ENCODE results near the gene VSTM2A.
"Not testable (repeated sequence)": the region's sequence is repeated elsewhere in the genome, so short reads cannot be mapped to it uniquely, and the experiment has no call there.

Gene VSTM2A, protein sequence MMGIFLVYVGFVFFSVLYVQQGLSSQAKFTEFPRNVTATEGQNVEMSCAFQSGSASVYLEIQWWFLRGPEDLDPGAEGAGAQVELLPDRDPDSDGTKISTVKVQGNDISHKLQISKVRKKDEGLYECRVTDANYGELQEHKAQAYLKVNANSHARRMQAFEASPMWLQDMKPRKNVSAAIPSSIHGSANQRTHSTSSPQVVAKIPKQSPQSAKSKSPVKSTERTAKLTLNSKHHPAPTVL

GRCh38 chr7:54541669-54542625 is at the start of gene VSTM2A:
VSTM2A (plus strand) TSS chr7:54542375; CDS start chr7:54542731, 356 bp downstream.
- DNase-seq (ENCODE audit: low read depth) = no peak

DNA sequence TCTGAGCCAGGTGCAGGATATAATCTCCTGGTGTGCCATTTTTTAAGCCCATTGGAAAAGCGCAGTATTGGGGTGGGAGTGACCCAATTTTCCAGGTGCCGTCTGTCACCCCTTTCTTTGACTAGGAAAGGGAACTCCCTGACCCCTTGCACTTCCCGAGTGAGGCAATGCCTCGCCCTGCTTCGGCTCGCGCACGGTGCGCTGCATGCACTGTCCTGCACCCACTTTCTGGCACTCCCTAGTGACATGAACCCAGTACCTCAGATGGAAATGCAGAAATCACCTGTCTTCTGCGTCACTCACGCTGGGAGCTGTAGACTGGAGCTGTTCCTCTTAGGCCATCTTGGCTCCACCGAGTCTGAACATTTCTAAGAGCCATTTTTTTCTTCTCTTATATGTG is 37.6 kb upstream of the VSTM2A start:
- not testable (repeated sequence) for DNase-seq (ENCODE audit: low read depth)

GRCh38 chr7:54529568-54529967 is 12.6 kb upstream of the VSTM2A start:
- DNase-seq (ENCODE audit: low read depth) = no peak

DNA sequence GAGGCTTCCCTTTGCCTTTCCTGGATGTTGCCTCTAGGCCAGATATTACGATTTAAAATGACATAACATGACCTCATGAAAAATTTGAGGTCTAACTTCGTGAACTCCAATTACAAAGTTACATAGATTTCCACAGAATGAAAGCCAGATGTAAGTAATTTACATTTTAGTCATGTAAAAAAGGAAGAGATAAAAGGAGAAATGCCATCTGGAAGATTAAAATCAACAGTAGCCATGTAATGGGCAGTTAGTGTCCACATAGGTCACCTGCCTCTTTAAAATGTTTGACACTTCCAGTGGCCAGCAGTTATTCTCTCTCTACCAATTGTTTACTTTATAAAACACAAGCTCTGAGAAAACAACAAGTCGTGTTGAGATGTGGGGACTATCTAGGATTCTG is 4.1 kb upstream of the VSTM2A start:
- DNase-seq (ENCODE audit: low read depth) = no peak

DNA sequence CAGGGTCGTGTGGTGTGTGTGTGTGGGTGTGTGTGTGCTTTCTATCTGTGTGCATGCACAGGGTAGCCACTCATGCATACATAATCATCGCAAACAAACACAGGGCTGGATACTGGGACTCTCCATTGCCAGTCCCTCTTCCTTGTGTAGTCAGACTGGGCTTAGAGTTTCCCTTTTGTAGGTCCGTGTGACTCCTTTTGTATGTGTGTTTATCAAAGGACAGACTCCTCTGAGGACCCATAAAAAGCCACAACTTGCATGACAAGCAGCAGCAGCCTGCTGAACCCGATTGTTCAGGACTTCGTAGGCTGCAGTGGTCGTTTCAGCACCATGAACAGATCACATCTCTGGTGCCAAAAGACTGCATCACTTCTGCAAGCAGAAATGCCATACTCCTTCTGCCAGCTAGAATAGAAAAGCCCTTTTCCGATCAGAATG is 895 bp downstream of the VSTM2A start:
- DNase-seq (ENCODE audit: low read depth) = no peak

DNA sequence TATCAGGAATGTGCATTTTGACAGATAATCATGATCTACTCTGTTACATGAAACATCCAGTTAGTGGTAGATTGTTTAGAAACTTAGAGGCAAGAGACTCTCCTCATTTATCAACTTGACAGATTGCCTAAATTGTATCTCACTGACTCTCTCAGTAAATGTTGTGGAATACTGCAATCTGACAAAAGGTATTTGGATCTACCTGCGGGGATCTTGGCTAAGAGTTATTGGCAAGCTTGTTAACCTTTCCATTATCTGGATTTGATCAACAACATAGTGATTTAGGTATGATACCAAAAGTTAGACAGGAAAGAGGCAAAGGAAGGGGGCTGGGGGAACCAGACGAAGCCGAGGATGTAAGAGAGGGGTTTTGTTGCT is 2.0 kb downstream of the VSTM2A start:
- no peak for DNase-seq (ENCODE audit: low read depth)

GRCh38 chr7:54544527-54545240 is 2.5 kb downstream of the VSTM2A start:
- no peak for DNase-seq (ENCODE audit: low read depth)

GRCh38 chr7:54545241-54545563 is 3.0 kb downstream of the VSTM2A start:
- no peak for DNase-seq (ENCODE audit: low read depth)

GRCh38 chr7:54546081-54546985 is 4.2 kb downstream of the VSTM2A start:
- DNase-seq (ENCODE audit: low read depth) = no peak

DNA sequence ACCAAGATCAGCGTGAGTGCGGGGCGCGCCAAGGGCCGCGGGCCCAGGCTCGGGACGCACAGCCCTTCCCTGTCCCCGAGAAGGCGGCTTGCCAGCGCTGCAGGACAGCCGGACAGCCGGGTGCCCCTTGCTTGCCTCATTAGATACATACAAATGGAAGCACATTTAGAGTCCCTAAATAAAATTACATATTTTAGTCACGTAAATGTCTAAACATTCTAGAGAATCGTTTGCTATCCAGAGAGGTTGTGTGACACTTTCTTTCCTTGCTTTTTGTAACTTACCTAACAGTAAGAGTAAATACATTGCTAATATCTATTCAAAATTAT is 4.8 kb downstream of the VSTM2A start:
- DNase-seq (ENCODE audit: low read depth) = no peak

DNA sequence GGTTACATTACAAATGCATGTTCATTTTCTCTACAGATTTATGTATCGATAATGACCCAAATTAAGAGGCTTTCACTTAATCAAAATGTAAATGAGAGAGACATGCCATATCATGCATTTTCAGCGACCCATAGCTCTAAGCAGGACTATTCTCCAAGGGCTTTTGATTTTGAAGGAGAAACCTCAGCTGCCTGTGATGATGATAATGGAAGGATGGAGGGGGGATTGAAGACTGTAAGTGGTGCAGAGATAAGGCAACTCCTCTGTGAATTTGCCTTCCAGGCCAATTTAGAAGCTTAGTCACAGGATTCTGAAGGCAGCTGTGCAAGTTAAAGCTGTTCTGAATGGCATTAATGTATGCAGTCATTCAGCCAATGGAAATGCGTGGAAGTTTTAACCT is 8.3 kb downstream of the VSTM2A start:
- DNase-seq (ENCODE audit: low read depth) = no peak

GRCh38 chr7:54556121-54556520 is 13.9 kb downstream of the VSTM2A start:
- no peak for DNase-seq (ENCODE audit: low read depth)

DNA sequence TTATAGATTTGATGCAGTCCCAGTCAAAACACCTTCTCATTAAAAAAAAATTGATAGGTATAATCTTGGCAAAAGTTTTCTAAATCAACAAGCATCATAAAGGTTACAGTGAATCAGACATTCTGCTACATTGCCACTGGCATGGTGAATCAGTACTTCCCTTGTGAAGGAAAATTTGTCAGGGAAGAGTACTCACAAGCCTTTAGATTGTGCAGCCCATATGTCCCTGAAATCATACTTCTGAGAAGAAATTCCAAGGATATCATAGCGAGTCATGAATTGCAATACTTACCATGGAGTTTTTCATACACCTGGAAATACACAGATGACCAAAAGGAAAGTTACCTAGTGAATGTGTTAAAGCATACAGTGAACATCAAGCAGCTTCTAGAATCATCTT is 17.2 kb downstream of the VSTM2A start:
- no peak for DNase-seq (ENCODE audit: low read depth)

- no peak for DNase-seq (ENCODE audit: low read depth)
Measured at GRCh38 chr7:54560198-54560597, 18.0 kb downstream of the VSTM2A start.

DNA sequence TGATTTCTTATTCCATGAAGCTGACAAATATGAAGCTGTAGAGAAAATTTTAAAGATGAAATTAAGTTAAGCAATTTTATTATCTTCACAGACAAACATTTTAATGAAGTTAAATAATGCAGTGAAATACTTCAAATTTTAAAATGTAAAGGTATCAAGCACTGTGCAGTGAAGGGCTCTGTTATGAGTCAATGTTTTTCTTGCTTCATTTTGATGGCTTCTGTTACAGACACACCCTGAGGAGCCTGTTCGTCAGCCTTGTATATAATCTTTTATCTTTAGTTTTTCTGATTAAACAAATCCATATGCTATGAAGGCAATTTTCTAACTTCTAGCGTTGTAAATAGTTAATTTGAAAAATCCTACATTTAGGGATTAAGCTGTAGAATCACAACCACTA is 18.5 kb downstream of the VSTM2A start:
- no peak for DNase-seq (ENCODE audit: low read depth)

DNA sequence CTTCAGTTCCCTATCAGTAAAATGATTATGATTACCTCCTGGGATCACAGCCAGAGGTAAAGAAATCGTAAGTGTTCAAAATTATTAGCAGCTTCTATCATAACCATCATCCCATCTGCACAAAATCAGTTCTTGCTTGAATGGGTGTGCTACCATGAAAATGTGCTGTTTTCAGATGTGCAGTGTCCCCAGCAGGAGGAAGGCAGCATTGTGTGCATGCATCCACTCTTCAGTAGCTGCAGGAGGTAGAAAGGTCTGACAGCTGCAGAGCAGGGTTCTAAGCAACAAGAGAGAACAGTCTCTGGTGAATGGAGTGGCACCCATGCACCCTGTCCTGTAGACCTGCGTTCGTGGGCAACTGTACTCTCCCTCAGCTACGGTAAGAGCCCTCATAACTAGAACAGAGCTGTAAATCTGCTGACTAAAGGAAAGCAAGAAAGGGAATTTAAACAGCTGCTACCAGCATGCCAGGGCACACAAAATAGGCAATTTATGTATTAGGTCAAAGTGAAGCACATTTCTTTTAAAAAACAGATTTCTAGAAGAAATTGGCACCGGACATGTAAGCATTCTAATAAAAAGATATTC is 21.2 kb downstream of the VSTM2A start:
- no peak for DNase-seq (ENCODE audit: low read depth)

DNA sequence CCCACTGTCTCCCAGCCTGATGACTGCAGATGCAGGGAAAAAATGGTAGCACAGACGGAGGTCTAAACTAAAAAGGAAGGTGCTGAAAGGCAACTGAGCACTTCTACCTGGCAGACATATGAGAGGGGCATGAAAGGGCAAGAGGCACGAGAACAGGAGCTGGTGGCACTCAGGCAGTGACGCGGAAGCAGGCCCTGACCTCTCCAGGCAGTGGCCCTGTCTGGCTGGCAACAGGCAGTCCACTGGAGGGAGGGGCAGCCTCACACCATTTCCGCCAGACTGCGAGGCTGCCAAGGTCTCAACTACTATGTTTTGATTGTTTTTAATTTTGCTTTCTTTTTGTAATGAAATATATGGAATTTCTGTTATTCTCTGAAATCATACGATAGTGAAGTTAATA is 23.3 kb downstream of the VSTM2A start:
- no peak for DNase-seq (ENCODE audit: low read depth)

DNA sequence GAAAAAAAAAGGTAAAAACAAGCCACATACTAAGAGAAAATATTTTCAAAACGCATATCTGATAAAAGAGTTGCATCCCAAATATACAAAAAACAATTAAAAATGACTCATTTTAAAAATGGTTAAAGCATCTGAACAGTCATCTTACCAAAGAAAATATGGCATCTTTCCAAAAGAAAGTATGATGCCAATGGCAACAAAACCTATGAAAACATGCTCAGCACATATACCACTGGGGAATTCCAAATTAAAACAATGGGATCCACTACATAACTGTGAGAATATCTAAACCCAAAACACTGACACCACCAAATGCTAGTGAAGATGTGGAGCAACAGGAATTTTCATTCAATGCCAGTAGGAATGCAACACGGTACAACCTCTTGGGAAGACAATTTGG is 39.3 kb downstream of the VSTM2A start:
- no peak for DNase-seq (ENCODE audit: low read depth)

DNA sequence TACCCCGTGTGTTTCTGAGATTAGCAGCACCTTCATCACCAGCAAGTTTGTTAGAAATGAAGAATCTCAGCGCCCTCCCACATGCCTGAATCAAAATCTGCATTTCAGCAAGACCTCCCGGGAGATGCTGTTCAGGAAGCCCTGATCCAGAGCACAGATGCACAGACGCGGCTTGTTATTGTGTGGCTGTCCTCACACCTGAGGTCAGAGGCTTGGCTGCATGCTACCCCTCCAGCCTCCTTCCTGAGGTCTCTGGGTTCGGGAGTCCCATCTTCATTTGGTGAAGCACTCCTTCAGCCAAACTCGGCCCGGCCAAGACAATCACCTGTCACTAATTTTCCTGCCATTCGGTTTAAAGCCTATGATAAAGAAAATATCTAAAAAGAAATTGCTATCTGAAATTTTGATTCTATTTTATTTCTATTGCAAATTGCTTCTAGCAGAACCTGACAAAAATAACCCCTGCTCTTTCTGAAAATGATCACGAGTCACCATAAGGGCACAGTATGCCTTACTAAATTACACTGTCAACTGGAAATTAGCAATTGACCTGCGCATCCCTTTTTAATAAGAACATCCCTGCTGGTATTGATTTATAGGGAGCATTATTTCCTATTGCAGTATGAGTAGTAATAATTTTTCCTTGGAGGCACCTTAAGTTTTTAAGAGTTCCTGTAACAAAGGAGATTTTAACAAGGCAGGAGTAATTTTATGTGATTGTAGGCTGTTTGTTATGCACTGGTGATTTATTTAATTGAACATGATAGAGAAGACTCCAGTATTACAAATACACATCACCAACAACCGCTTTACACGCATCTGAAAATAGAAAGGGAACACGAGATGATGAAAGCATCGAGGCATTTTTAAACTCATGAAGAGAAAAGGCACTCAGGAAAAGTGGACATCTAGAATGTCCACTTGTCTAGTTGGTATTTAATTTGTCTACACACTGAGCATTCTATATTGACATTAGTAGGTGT is 49.5 kb downstream of the VSTM2A start:
- no peak for DNase-seq (ENCODE audit: low read depth)

DNA sequence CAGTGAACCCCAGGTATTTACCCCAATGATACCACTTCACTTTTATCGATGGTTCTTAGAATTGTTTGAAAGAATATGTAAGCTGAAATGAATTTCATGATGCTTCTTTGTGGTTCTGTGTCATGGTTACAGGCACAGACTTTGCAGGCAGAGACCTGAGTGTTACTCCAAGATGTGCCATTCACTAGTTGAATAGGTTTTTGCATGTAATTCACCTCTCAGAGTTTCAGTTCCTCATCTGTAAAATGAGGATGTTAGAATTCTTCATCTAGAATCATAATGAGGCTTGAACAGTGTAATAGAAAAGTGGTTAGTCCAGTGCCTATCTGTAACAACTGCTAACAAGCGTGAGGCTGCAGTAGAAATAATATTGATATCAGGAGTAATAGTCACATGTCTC is 54.6 kb downstream of the VSTM2A start:
- no peak for DNase-seq (ENCODE audit: low read depth)

Measured in T-helper 22 cell (primary cell).